Left ventricle myocardium superior (tissue), 1 donor: Measurements from ENCODE around the gene SLC5A3. TPM values are rescaled to one million over a fixed set of nuclear protein-coding genes. Genes with fewer than 3 reads are reported as not detected.

Experiments used
- ATAC-seq: fragments of 200-7000 bp; cut with Tn5 transposase; one replicate; pipeline ENCODE4 v1.9.1; 2020; ENCODE audit warnings: mild to moderate bottlenecking, moderate library complexity
- DNase-seq: peaks from one replicate; pipeline ENCODE4 v3.0.0-alpha.2; 2020
- intact Hi-C: fragments of 100-400 bp; cut with micrococcal nuclease; formaldehyde crosslinking; loops from one replicate; pipeline ENCODE4 v1.11.0; 2022
- total RNA-seq: library from RNA; stranded (reverse); fragmentation: NEBNext Ultra II Directional; extraction: Animal tissue kit (Norgen Biotek cat#: 25700); gene quantifications from one replicate; pipeline ENCODE4 v1.2.1, GENCODE V29; 2021
- donor health status: DM: no; HTN: yes; CAD: no; lungs with severe emphysema.

The SLC5A3 gene
- total RNA-seq, 1 donor from 2014 or later = 4.3 TPM

GRCh38 chr21:34061983-34062382 is 11.4 kb upstream of the SLC5A3 start:
- DNase-seq (no peak), ATAC-seq (no peak)
- intact Hi-C loops = no loop called here

GRCh38 chr21:34065027-34065426 is 8.4 kb upstream of the SLC5A3 start:
- ATAC-seq (no peak), DNase-seq (no peak)
- intact Hi-C loops = no loop called here

GRCh38 chr21:34071683-34072082 is 1.7 kb upstream of the SLC5A3 start:
- ATAC-seq = no peak
- intact Hi-C loops = loop anchor here (10.0 kb wide), 1 partner anchor 137 kb away; no protein-coding TSS in a partner anchor
- no peak for DNase-seq

- intact Hi-C loops = loop anchor here (10.0 kb wide), 1 partner anchor 138 kb away; no protein-coding TSS in a partner anchor
- peak; percentile 47 for ATAC-seq
- no peak for DNase-seq
These were observed 990 bp upstream of the SLC5A3 start for GRCh38 chr21:34072145-34073031.

GRCh38 chr21:34073749-34074282 is 438 bp downstream of the SLC5A3 start:
- intact Hi-C loops = loop anchor here (10.0 kb wide), 1 partner anchor 139 kb away; no protein-coding TSS in a partner anchor
- DNase-seq = peak; percentile 76
- ATAC-seq = peak; percentile 59

GRCh38 chr21:34074283-34075090 is 1.1 kb downstream of the SLC5A3 start:
- ATAC-seq = no peak
- intact Hi-C loops = loop anchor here (10.0 kb wide), 1 partner anchor 140 kb away; no protein-coding TSS in a partner anchor
- peak; percentile 29 for DNase-seq

- intact Hi-C loops = loop anchor here (10.0 kb wide), 1 partner anchor 140 kb away; no protein-coding TSS in a partner anchor
- DNase-seq (no peak), ATAC-seq (no peak)
These were observed 1.7 kb downstream of the SLC5A3 start for GRCh38 chr21:34075091-34075425.

GRCh38 chr21:34075760-34076660 is 2.6 kb downstream of the SLC5A3 start:
- ATAC-seq (no peak), DNase-seq (no peak)
- intact Hi-C loops = loop anchor here (10.0 kb wide), 1 partner anchor 141 kb away; no protein-coding TSS in a partner anchor

GRCh38 chr21:34076835-34077234 is 3.5 kb downstream of the SLC5A3 start:
- intact Hi-C loops = loop anchor here (10.0 kb wide), 1 partner anchor 142 kb away; no protein-coding TSS in a partner anchor
- ATAC-seq = no peak
- no peak for DNase-seq

- ATAC-seq = no peak
- intact Hi-C loops = loop anchor here (10.0 kb wide), 1 partner anchor 143 kb away; no protein-coding TSS in a partner anchor
These were observed 4.5 kb downstream of the SLC5A3 start for GRCh38 chr21:34077888-34078287.

GRCh38 chr21:34078915-34079314 is 5.5 kb downstream of the SLC5A3 start:
- ATAC-seq (peak; percentile 58), DNase-seq (no peak)
- intact Hi-C loops = loop anchor here (10.0 kb wide), 1 partner anchor 144 kb away; no protein-coding TSS in a partner anchor

More at GRCh38 chr21:34077888-34078287, 4.5 kb downstream of the SLC5A3 start:
- DNase-seq = no peak

GRCh38 chr21:34080710-34081109 is 7.3 kb downstream of the SLC5A3 start:
- intact Hi-C loops = no loop called here
- no peak for DNase-seq
- no peak for ATAC-seq

GRCh38 chr21:34082769-34083168 is 9.4 kb downstream of the SLC5A3 start:
- no peak for ATAC-seq
- intact Hi-C loops = no loop called here
- DNase-seq = no peak

- no peak for ATAC-seq
- intact Hi-C loops = no loop called here
- DNase-seq = no peak
These were observed 10.0 kb downstream of the SLC5A3 start for GRCh38 chr21:34083357-34083756.

- DNase-seq (no peak), ATAC-seq (no peak)
- intact Hi-C loops = no loop called here
These were observed 11.8 kb downstream of the SLC5A3 start for GRCh38 chr21:34085129-34085528.

GRCh38 chr21:34086887-34087306 is 13.5 kb downstream of the SLC5A3 start:
- no peak for DNase-seq
- ATAC-seq = peak; percentile 65
- intact Hi-C loops = no loop called here

- intact Hi-C loops = no loop called here
These were observed 15.4 kb downstream of the SLC5A3 start for GRCh38 chr21:34088752-34089151.

GRCh38 chr21:34091032-34091431 is 17.7 kb downstream of the SLC5A3 start:
- intact Hi-C loops = no loop called here
- ATAC-seq (no peak), DNase-seq (no peak)

More at GRCh38 chr21:34088752-34089151, 15.4 kb downstream of the SLC5A3 start:
- ATAC-seq = no peak
- DNase-seq = no peak
